WTC11 (cell line): Measurements from ENCODE around the gene MARVELD3. TPM values are rescaled to one million over a fixed set of nuclear protein-coding genes. Genes with fewer than 3 reads are reported as not detected.

ENCODE experiments used
- AFF4 ChIP-seq: sonication (generic); formaldehyde crosslinking; IDR thresholded peaks from 2 replicates; pipeline ENCODE4 v1.8.1; 2023; ENCODE audit warnings: mild to moderate bottlenecking, missing genetic modification reagents, borderline replicate concordance
- ATF1 ChIP-seq: sonication (generic); formaldehyde crosslinking; IDR thresholded peaks from 2 replicates; pipeline ENCODE4 v1.8.1; 2023; ENCODE audit warnings: mild to moderate bottlenecking, moderate library complexity, missing genetic modification reagents
- E2F1 ChIP-seq: sonication (generic); formaldehyde crosslinking; IDR thresholded peaks from 2 replicates; pipeline ENCODE4 v1.8.0; 2022; ENCODE audit warnings: mild to moderate bottlenecking, missing genetic modification reagents
- E2F4 ChIP-seq: sonication (generic); formaldehyde crosslinking; IDR thresholded peaks from 2 replicates; pipeline ENCODE4 v1.8.1; 2022; ENCODE audit warnings: low read depth, mild to moderate bottlenecking, moderate library complexity, missing genetic modification reagents, borderline replicate concordance
- E2F5 ChIP-seq: sonication (generic); formaldehyde crosslinking; IDR thresholded peaks from 2 replicates; pipeline ENCODE4 v1.8.1; 2022; ENCODE audit warnings: mild to moderate bottlenecking, moderate library complexity, missing genetic modification reagents
- ERG ChIP-seq: fragments of 250-450 bp; sonication (Bioruptor Pico); IDR thresholded peaks from 2 replicates; pipeline ENCODE4 v1.8.0; 2021; ENCODE audit warnings: mild to moderate bottlenecking
- FOXK1 ChIP-seq: sonication (generic); formaldehyde crosslinking; IDR thresholded peaks from 2 replicates; pipeline ENCODE4 v1.8.0; 2022; ENCODE audit warnings: mild to moderate bottlenecking, moderate library complexity, missing genetic modification reagents
- FOXP1 ChIP-seq: sonication (generic); formaldehyde crosslinking; IDR thresholded peaks from 2 replicates; pipeline ENCODE4 v1.8.0; 2022; ENCODE audit warnings: missing genetic modification reagents, mild to moderate bottlenecking, moderate library complexity, borderline replicate concordance
- IRF1 ChIP-seq: sonication (generic); formaldehyde crosslinking; IDR thresholded peaks from 2 replicates; pipeline ENCODE4 v1.8.0; 2023; ENCODE audit warnings: missing genetic modification reagents
- MYBL2 ChIP-seq: sonication (generic); formaldehyde crosslinking; IDR thresholded peaks from 2 replicates; pipeline ENCODE4 v1.8.1; 2023; ENCODE audit warnings: mild to moderate bottlenecking, moderate library complexity, missing genetic modification reagents
- NFATC4 ChIP-seq: fragments of 250-450 bp; sonication (Bioruptor Pico); IDR thresholded peaks from 2 replicates; pipeline ENCODE4 v1.9.0; 2021; ENCODE audit warnings: mild to moderate bottlenecking
- OVOL2 ChIP-seq: fragments of 250-450 bp; sonication (Bioruptor Pico); IDR thresholded peaks from 2 replicates; pipeline ENCODE4 v1.9.0; 2021; ENCODE audit warnings: mild to moderate bottlenecking, borderline replicate concordance
- PRDM15 ChIP-seq: sonication (generic); formaldehyde crosslinking; IDR thresholded peaks from 2 replicates; pipeline ENCODE4 v1.8.0; 2022; ENCODE audit warnings: missing genetic modification reagents
- TEAD1 ChIP-seq: sonication (generic); formaldehyde crosslinking; IDR thresholded peaks from 2 replicates; pipeline ENCODE4 v1.8.0; 2022; ENCODE audit warnings: mild to moderate bottlenecking, missing genetic modification reagents
- TEAD4 ChIP-seq: sonication (generic); formaldehyde crosslinking; IDR thresholded peaks from 2 replicates; pipeline ENCODE4 v1.8.0; 2022; ENCODE audit warnings: mild to moderate bottlenecking, missing genetic modification reagents
- TP53 ChIP-seq: sonication (generic); formaldehyde crosslinking; IDR thresholded peaks from 2 replicates; pipeline ENCODE4 v1.8.1; 2023; ENCODE audit warnings: mild to moderate bottlenecking, missing genetic modification reagents
- ZNF138 ChIP-seq: sonication (generic); formaldehyde crosslinking; conservative IDR thresholded peaks from 2 replicates; pipeline ENCODE4 v1.8.1; 2022; ENCODE audit warnings: mild to moderate bottlenecking, moderate library complexity, missing genetic modification reagents
- ZNF232 ChIP-seq: sonication (generic); formaldehyde crosslinking; IDR thresholded peaks from 2 replicates; pipeline ENCODE4 v1.8.0; 2022; ENCODE audit warnings: mild to moderate bottlenecking, missing genetic modification reagents
- total RNA-seq: library from RNA; stranded (reverse); gene quantifications from 3 replicates; pipeline ENCODE4 v1.2.3, GENCODE V29; 2021
- TF ChIP-seq, protein P1 (sequence below): sonication (generic); formaldehyde crosslinking; IDR thresholded peaks from 2 replicates; pipeline ENCODE4 v1.8.0; 2022; ENCODE audit warnings: mild to moderate bottlenecking, missing genetic modification reagents
- TF ChIP-seq, protein P2 (sequence below): sonication (generic); formaldehyde crosslinking; IDR thresholded peaks from 2 replicates; pipeline ENCODE4 v1.8.0; 2022; ENCODE audit warnings: mild to moderate bottlenecking, missing genetic modification reagents

MARVELD3 gene
- total RNA-seq, 1 experiment from 2014 or later, result 30.0 TPM

DNA sequence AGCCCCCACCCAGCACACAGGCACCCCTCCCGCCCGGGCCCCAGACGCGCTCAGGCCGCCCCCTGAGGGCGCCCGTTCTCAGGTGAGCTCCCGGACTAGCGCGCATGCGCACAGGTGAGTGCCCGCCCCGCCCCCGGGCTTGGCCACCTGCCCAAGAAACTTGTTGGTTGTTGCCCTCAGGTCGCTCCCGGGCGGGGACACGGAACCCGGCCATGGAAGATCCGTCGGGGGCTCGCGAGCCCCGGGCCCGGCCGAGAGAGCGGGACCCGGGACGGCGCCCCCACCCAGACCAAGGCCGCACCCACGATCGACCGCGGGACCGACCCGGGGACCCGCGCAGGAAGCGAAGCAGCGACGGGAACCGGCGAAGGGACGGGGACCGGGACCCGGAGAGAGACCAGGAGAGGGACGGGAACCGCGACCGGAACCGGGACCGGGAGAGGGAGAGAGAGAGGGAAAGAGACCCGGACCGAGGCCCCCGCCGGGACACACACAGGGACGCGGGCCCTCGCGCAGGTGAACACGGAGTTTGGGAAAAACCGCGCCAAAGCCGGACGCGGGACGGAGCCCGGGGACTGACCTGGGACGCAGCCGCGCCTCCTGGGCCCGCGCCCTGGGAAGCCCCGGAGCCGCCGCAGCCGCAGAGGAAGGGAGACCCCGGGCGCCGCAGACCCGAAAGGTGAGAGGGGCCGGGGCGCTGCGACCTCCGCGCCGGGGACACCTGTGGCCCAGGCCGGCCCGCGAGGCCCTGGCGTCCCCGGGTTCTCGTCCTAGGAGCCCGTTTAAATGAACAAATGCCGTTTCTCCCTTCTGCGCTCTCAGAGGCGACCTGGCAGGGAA lies at the start of gene MARVELD3 (continued):
- TF ChIP-seq E2F4 (CRISPR knock-in tag), result no peak
- TF ChIP-seq ATF1 (CRISPR knock-in tag), result no peak
- peak; percentile 72; the same call in 1 of the 2 replicates for TF ChIP-seq E2F1 (CRISPR knock-in tag)
- TF ChIP-seq, protein P1, sequence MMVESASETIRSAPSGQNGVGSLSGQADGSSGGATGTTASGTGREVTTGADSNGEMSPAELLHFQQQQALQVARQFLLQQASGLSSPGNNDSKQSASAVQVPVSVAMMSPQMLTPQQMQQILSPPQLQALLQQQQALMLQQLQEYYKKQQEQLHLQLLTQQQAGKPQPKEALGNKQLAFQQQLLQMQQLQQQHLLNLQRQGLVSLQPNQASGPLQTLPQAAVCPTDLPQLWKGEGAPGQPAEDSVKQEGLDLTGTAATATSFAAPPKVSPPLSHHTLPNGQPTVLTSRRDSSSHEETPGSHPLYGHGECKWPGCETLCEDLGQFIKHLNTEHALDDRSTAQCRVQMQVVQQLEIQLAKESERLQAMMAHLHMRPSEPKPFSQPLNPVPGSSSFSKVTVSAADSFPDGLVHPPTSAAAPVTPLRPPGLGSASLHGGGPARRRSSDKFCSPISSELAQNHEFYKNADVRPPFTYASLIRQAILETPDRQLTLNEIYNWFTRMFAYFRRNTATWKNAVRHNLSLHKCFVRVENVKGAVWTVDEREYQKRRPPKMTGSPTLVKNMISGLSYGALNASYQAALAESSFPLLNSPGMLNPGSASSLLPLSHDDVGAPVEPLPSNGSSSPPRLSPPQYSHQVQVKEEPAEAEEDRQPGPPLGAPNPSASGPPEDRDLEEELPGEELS (CRISPR knock-in tag), result peak; percentile 18; the same call in 1 of the 2 replicates
- TF ChIP-seq FOXK1, result peak; percentile 81; the same call in 1 of the 2 replicates
- 0 out of 2 replicates have a peak, but pooled peaks have one; percentile 68 for TF ChIP-seq ZNF138 (CRISPR knock-in tag)
- TF ChIP-seq AFF4 (CRISPR knock-in tag), result no peak
- peak; percentile 57; the same call in 1 of the 2 replicates for TF ChIP-seq TP53 (CRISPR knock-in tag)
- no peak for TF ChIP-seq OVOL2 (CRISPR knock-in tag)
- TF ChIP-seq IRF1 (CRISPR knock-in tag), result peak; percentile 54; the same call in 1 of the 2 replicates
- peak; percentile 11; the same call in 1 of the 2 replicates for TF ChIP-seq TEAD1 (CRISPR knock-in tag)
- TF ChIP-seq, protein P2, sequence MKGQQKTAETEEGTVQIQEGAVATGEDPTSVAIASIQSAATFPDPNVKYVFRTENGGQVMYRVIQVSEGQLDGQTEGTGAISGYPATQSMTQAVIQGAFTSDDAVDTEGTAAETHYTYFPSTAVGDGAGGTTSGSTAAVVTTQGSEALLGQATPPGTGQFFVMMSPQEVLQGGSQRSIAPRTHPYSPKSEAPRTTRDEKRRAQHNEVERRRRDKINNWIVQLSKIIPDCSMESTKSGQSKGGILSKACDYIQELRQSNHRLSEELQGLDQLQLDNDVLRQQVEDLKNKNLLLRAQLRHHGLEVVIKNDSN, result peak; percentile 55; the same call in 1 of the 2 replicates
- peak; percentile 76; the same call in 1 of the 2 replicates for TF ChIP-seq ZNF232 (CRISPR knock-in tag)
- peak; percentile 58; the same call in 1 of the 2 replicates for TF ChIP-seq FOXP1 (CRISPR knock-in tag)
- TF ChIP-seq MYBL2 (CRISPR knock-in tag), result 0 out of 2 replicates have a peak, but pooled peaks have one; percentile 54
- TF ChIP-seq TEAD4, result peak; percentile 34; the same call in 1 of the 2 replicates
- TF ChIP-seq NFATC4 (CRISPR knock-in tag), result no peak
- TF ChIP-seq E2F5, result 0 out of 2 replicates have a peak, but pooled peaks have one; percentile 68
- no peak for TF ChIP-seq ERG (CRISPR knock-in tag)
- peak; percentile 34; the same call in 1 of the 2 replicates for TF ChIP-seq PRDM15 (CRISPR knock-in tag)
